GM21526 (cell line): ENCODE data around the gene PUDP.
"Not testable (repeated sequence)": the region's sequence is repeated elsewhere in the genome, so short reads cannot be mapped to it uniquely, and the experiment has no call there.

Experiments used
- ATAC-seq: cut with Tn5 transposase; IDR thresholded peaks from one replicate; pipeline ENCODE4 v1.9.1; 2021; ENCODE audit warnings: moderate library complexity; ENCODE audit not compliant: unreplicated experiment, low FRiP score

PUDP gene

DNA sequence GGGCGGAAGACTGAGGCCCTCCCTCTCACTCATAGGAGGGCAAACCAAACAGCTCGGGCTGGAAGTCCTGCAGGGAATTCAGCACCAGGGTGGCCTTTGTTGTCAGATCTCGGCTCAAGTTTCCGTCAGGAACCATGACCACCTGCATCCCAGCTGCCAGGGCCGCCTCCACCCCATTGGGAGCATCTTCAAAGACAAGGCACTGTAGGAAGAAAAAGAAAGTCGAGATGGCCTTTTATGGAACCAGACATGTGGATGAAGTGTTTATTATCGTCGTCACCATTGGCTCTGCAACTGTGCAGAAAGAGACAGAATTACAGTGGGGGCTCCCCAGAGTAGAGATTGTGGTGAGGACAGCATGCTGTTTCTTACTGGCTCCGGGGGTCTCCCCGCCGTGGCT, 97.7 kb downstream of the PUDP start:
- ATAC-seq = no peak

GRCh38 chrX:7047951-7048350, 100.0 kb downstream of the PUDP start:
- ATAC-seq = no peak

- ATAC-seq = no peak
These were observed 102.6 kb downstream of the PUDP start for GRCh38 chrX:7045238-7045955.

- ATAC-seq = not testable (repeated sequence)
These were observed 104.0 kb downstream of the PUDP start for GRCh38 chrX:7043796-7044433.

- no peak for ATAC-seq
These were observed 119.7 kb downstream of the PUDP start for GRCh38 chrX:7028246-7028645.

DNA sequence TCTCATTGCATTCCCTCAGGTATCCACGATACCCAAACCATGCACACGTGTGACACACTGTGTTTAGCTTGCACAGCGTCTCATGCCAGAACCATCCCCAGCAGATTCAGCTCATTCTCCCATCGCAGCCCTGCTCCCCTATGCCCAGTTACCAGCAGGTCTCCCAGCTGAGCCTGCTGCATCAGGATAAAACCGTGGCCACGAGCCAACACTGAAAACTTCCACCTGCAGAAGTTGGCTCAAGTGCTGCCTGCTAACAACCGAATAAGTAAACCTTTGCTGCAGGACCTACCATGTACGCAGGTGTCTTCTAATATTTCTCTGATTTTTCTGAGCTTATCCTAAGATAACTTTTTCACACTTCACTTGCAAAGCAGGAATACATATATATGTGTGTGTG, 120.9 kb downstream of the PUDP start:
- ATAC-seq = no peak

GRCh38 chrX:7026365-7026764, 121.6 kb downstream of the PUDP start:
- not testable (repeated sequence) for ATAC-seq

- no peak for ATAC-seq
These were observed 122.5 kb downstream of the PUDP start for GRCh38 chrX:7025471-7025870.

- no peak for ATAC-seq
These were observed 123.1 kb downstream of the PUDP start for GRCh38 chrX:7024850-7025249.

DNA sequence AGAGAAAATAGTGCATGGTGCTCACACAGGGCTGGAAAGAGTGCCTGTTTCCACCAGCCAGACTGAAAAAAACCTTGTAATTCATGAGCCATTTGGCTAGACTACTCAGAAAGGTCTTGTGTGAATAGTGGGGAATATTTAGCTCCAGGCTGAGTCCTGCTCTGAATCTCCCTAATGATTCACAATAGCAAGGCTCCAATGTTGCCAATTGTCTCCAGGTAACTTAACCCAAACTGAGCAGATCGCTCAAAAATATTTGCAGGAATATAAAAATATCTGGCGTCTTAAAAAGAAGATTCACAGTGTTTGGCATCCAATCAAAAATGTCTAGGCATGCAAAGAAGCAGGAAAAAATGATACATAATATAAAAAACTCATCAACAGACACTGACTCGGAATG, 125.0 kb downstream of the PUDP start:
- ATAC-seq = not testable (repeated sequence)

DNA sequence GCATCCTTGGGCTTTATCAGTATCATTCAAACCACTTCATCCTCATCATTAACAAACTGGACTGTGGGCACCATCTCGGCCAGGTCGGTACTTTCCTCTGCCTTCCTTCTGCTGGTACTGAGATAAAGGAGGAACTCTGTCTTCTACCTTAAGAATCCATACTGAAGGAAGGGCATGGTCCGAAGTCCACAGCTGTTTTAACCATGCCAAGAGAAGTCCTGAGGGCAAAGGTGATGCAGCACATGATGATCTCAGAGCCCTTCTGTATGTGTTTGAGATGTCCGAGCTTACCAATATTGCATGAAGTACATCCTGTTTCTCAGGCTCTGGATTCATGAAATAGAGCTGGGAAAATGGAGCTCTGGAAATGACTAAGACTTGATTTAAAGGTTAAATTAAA, 126.0 kb downstream of the PUDP start:
- no peak for ATAC-seq

GRCh38 chrX:7019555-7019954, 128.4 kb downstream of the PUDP start:
- no peak for ATAC-seq

DNA sequence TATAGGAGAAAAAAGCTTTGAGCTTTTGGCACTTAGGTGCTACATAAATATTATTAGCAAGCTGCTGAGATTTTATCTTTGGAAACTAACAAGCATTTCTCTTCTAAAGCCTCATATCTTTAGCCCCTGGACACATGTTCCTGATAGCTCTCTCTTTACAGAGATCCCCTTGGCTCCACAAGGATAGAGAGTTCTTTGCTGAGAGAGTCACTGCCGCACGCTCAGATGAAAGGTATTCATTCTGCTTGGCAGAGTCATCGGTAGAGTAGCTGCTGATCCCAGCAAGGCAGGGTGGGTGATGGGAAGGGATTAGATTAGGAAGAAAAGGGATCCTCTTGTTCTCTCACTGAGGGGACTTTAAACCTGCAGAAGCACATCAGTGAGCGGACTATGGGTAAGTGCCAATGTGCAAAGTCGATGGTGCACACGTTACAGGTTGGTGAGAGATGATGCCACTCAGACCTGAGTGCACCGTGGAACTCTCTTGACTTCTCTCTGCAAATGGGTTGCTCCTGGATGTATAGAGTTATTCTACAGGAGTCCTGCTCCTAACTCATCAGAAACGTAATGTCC, 135.6 kb downstream of the PUDP start:
- not testable (repeated sequence) for ATAC-seq

- not testable (repeated sequence) for ATAC-seq
These were observed 137.1 kb downstream of the PUDP start for GRCh38 chrX:7010897-7011296.

GRCh38 chrX:7007328-7007727, 140.6 kb downstream of the PUDP start:
- not testable (repeated sequence) for ATAC-seq
